Measurements from ENCODE around the gene FNTB. TPM values are rescaled to one million over a fixed set of nuclear protein-coding genes. Genes with fewer than 3 reads are reported as not detected.

FNTB gene
- total and polyA plus RNA-seq, 2 of the 8 experiments (the other 6 are each of a cell fraction or from before 2014, with no cell fraction given), result 16.0 to 20.7 TPM

GRCh38 chr14:64995291-64995690 is 8.6 kb downstream of the FNTB start (continued):
- TF ChIP-seq HDAC2 (IDR thresholded peaks at IDR 0.05; ENCODE audit: borderline replicate concordance in 1 of 2, low read depth in 2 of 2, low read length in 2 of 2) (no peak), ZNF274 (IDR thresholded peaks at IDR 0.05; ENCODE audit: borderline replicate concordance, extremely low read depth, low read length) (no peak), RAD21 (IDR thresholded peaks at IDR 0.05 in 1 of 2, conservative IDR thresholded peaks at IDR 0.05 in 1 of 2; ENCODE audit: low read depth in 2 of 2, low read length in 2 of 2) (no peak)
